Liver (tissue), 9 donors: ENCODE results near the gene PROK1. TPM values are rescaled to one million over a fixed set of nuclear protein-coding genes. Genes with fewer than 3 reads are reported as not detected.

ENCODE experiments used
- DNase-seq: peaks from one replicate; pipeline ENCODE4 v3.0.0-alpha.2; 2017; ENCODE audit warnings: low spot score
- H3K27ac ChIP-seq, 2 donors: one replicate each; pipeline ENCODE4 v1.7.0; 2013; ENCODE audit warnings: inconsistent platforms in 2 of 2, low read length in 2 of 2, control low read depth in 1 of 2, low read depth in 1 of 2, mild to moderate bottlenecking in 1 of 2
- H3K27me3 ChIP-seq, 4 donors: one replicate each; pipeline versions ENCODE4 v1.6.1 to v1.7.0; 2013; ENCODE audit warnings: low read length in 3 of 4, inconsistent platforms in 1 of 4, mild to moderate bottlenecking in 1 of 4, moderate library complexity in 1 of 4; ENCODE audit not compliant: control insufficient read depth in 4 of 4, insufficient read depth in 4 of 4
- H3K36me3 ChIP-seq, 4 donors: one replicate each; pipeline versions ENCODE4 v1.6.1 to v1.7.0; 2013; ENCODE audit warnings: low read length in 3 of 4, mild to moderate bottlenecking in 3 of 4, low read depth in 1 of 4, moderate library complexity in 1 of 4; ENCODE audit not compliant: control insufficient read depth in 4 of 4, insufficient read depth in 3 of 4
- H3K4me1 ChIP-seq, 4 donors: one replicate each; pipeline versions ENCODE4 v1.6.1 to v1.7.0; 2013; ENCODE audit warnings: low read length in 3 of 4, mild to moderate bottlenecking in 3 of 4, moderate library complexity in 1 of 4; ENCODE audit not compliant: control insufficient read depth in 4 of 4, insufficient read depth in 4 of 4
- H3K4me3 ChIP-seq, 3 donors: one replicate each; pipeline versions ENCODE4 v1.6.1 to v1.7.0; 2013; ENCODE audit warnings: low read length in 3 of 3, control low read depth in 1 of 3, low read depth in 1 of 3, mild to moderate bottlenecking in 1 of 3
- H3K9ac ChIP-seq, 2 donors: one replicate each; pipeline ENCODE4 v1.7.0; 2013; ENCODE audit warnings: low read length in 2 of 2, mild to moderate bottlenecking in 2 of 2, moderate library complexity in 2 of 2, control low read depth in 1 of 2, low read depth in 1 of 2
- H3K9me3 ChIP-seq, 4 donors: one replicate each; pipeline versions ENCODE4 v1.6.1 to v1.7.0; 2013; ENCODE audit warnings: low read length in 3 of 4; ENCODE audit not compliant: control insufficient read depth in 4 of 4
- ATF3 ChIP-seq: IDR thresholded peaks from 2 replicates; pipeline ENCODE4 v1.6.1; 2016; ENCODE audit warnings: antibody characterized with exemption
- CTCF ChIP-seq: fragments of 150-350 bp; IDR thresholded peaks from 2 replicates; pipeline ENCODE4 v1.5.1; 2017; ENCODE audit warnings: improper control_type of control experiment, low read depth, low read length; ENCODE audit not compliant: missing input control
- EGR1 ChIP-seq, 2 donors: IDR thresholded peaks; 2 replicates each; pipeline ENCODE4 v1.6.1; 2016 to 2018; ENCODE audit warnings: antibody characterized with exemption in 2 of 2, low read depth in 2 of 2
- FOXA1 ChIP-seq: IDR thresholded peaks from 2 replicates; pipeline ENCODE4 v1.6.1; 2016; ENCODE audit warnings: antibody characterized with exemption
- FOXA2 ChIP-seq: IDR thresholded peaks from 2 replicates; pipeline ENCODE4 v1.6.1; 2016; ENCODE audit warnings: antibody characterized with exemption
- GABPA ChIP-seq, 2 donors: IDR thresholded peaks in 1 of 2; conservative IDR thresholded peaks in 1 of 2; 2 replicates each; pipeline ENCODE4 v1.6.1; 2016; ENCODE audit warnings: antibody characterized with exemption in 2 of 2, mild to moderate bottlenecking in 1 of 2, moderate library complexity in 1 of 2
- HNF4A ChIP-seq, 2 donors: conservative IDR thresholded peaks; 2 replicates each; pipeline ENCODE4 v1.6.1; 2016; ENCODE audit warnings: antibody characterized with exemption in 2 of 2, mild to moderate bottlenecking in 2 of 2
- HNF4G ChIP-seq: IDR thresholded peaks from 2 replicates; pipeline ENCODE4 v1.6.1; 2016; ENCODE audit warnings: antibody characterized with exemption
- JUND ChIP-seq, 2 donors: IDR thresholded peaks; 2 replicates each; pipeline ENCODE4 v1.6.1; 2016; ENCODE audit warnings: antibody characterized with exemption in 2 of 2
- NR2F2 ChIP-seq: IDR thresholded peaks from 2 replicates; pipeline ENCODE4 v1.6.1; 2016; ENCODE audit warnings: antibody characterized with exemption
- RAD21 ChIP-seq, 2 donors: IDR thresholded peaks; 2 replicates each; pipeline ENCODE4 v1.6.1; 2016; ENCODE audit warnings: antibody characterized with exemption in 2 of 2, mild to moderate bottlenecking in 2 of 2
- RXRA ChIP-seq, 2 donors: IDR thresholded peaks; 2 replicates each; pipeline ENCODE4 v1.6.1; 2017 to 2018; ENCODE audit warnings: antibody characterized with exemption in 2 of 2, mild to moderate bottlenecking in 1 of 2
- SP1 ChIP-seq: IDR thresholded peaks from 2 replicates; pipeline ENCODE4 v1.6.1; 2018; ENCODE audit warnings: antibody characterized with exemption, mild to moderate bottlenecking
- YY1 ChIP-seq: IDR thresholded peaks from 2 replicates; pipeline ENCODE4 v1.6.1; 2016; ENCODE audit warnings: antibody characterized with exemption, mild to moderate bottlenecking
- ZBTB33 ChIP-seq: IDR thresholded peaks from 2 replicates; pipeline ENCODE4 v1.6.1; 2016; ENCODE audit warnings: antibody characterized with exemption
- WGBS: extraction: QIAGEN DNeasy Blood & Tissue Kit; methylation state at CpG from one replicate; pipeline ENCODE4 v1.1.7; 2013; 5-methylcytosine and 5-hydroxymethylcytosine counted together
- polyA plus RNA-seq, 2 donors: library from polyadenylated mRNA; stranded (reverse) in 1 of 2; unstranded in 1 of 2; fragments of 200-250 nt in 1 of 2; fragments of >200 nt in 1 of 2; fragmentation: Nextera tagmentation in 1 of 2; extraction: Ambion mirVana in 1 of 2; gene quantifications; one replicate each; pipeline versions ENCODE4 v1.2.1 to v1.2.3, GENCODE V29; 2013 to 2015
- total RNA-seq, 2 donors: library from RNA; depleted of rRNA; stranded (reverse); fragments of >200 nt; gene quantifications; one replicate each; pipeline ENCODE4 v1.2.3, GENCODE V29; 2014
- donor health status: healthy.
- donor health status: healthy.
- donor health status: healthy.
- donor health status: healthy.
- donor health status: healthy.

Gene PROK1
- total and polyA plus RNA-seq, 4 donors = 0.03 TPM; not detected in 3

DNA sequence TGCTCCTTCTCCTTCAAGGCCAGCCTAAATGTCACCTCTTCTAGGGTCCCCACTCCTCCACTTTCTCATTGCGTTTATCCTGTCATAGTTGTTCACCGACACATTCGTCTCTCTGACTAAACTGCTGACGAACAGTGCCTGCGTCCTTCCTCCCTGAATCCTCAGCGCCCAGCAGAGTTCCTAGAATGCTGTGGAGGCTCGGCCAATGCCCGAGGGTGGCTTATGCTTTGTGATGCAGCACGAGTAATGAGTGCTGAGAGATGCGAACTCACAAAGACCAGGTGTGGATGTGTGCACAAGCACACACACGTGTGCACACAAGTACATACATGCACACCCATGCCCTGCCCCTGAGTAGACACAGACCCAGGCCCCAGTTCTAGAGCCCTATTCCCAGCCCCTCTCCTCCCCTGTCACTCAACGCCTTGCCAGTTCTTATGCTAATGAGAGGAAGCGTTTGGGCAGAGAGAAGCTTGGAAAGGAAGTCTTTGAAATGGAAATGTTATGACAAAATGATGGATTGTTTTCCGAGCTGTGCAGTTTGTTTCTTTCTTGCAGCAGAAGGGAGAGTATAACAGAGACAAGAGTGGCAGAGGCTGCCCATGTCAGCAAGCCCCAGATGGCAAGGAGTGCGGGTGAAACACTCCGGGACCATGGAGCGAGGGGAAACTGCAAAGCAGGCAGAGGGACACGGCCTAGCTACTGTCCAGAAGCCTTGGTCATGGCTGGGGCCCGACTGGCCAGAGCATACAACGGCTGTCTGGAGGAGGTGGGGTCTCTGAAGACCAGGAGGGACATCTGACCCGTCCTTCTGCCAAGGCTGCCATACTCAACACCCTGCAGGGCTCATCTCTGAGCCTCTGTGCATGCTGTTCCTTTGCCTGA, 43.8 kb downstream of the PROK1 start:
- H3K4me1 ChIP-seq = no peaks in the 10 kb centered on the region

DNA sequence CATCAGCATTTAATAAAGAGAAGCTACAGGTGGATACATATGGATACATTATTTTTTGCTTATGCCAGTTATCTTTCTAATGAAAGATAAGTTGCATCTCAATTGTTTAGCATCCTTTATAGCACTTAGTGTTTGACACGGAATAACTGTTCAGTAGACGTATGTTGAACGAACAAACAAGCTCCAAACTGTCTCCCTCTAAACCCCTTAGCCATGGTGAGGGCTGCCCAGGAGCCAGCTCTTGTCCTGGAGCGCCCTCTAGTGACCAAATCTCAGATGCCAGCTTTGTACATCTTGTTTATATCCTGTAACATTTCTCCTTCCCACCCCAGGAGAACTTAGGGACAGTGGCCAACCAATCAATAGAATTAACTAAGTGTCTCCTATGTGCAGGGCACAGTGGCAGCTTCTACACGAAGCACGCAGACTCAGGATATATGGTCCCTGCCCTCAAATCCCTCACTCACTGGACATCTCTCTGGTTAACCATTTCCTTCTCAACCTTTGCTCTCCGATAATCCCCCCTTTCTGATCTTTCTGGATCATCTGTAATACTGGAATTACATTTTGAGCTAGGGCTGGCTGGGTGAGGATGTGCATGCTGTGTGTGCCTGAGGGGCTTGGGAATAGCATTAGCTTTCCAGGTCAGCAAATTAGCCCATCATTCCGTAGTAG, 45.1 kb downstream of the PROK1 start:
- H3K36me3 ChIP-seq = no peaks in the 10 kb centered on the region
- no peaks in the 10 kb centered on the region for H3K4me1 ChIP-seq
- TF ChIP-seq RAD21 (IDR thresholded peaks at IDR 0.05) (peak; percentile 93 to 95), FOXA1 (no peak), FOXA2 (peak; percentile 30), RXRA (IDR thresholded peaks at IDR 0.05) (no peak), NR2F2 (no peak), ZBTB33 (no peak), CTCF (peak; percentile 93), YY1 (no peak), JUND (IDR thresholded peaks at IDR 0.05) (no peak), HNF4G (no peak), HNF4A (conservative IDR thresholded peaks at IDR 0.05) (no peak), ATF3 (no peak), EGR1 (IDR thresholded peaks at IDR 0.05; ENCODE audit: low read depth in 2 of 2) (no peak), SP1 (no peak)
- peak; percentile 82 for DNase-seq
- no peak overlapping the region for H3K27ac ChIP-seq
- WGBS = 25% methylated on average over 8 of the region's 8 CpGs
- H3K9me3 ChIP-seq = no peaks in the 10 kb centered on the region
- no peak overlapping the region for H3K9ac ChIP-seq
- H3K27me3 ChIP-seq = no peaks in the 10 kb centered on the region
- H3K4me3 ChIP-seq = no peak overlapping the region

More for the DNA sequence above, 43.8 kb downstream of the PROK1 start:
- H3K27me3 ChIP-seq = no peaks in the 10 kb centered on the region
- 72% methylated on average over 21 of the region's 21 CpGs for WGBS
- TF ChIP-seq NR2F2 (no peak), FOXA2 (no peak), ATF3 (no peak), GABPA (IDR thresholded peaks at IDR 0.05 in 1 of 2, conservative IDR thresholded peaks at IDR 0.05 in 1 of 2) (no peak), EGR1 (IDR thresholded peaks at IDR 0.05; ENCODE audit: low read depth in 2 of 2) (no peak), JUND (IDR thresholded peaks at IDR 0.05) (no peak), HNF4G (no peak), RAD21 (IDR thresholded peaks at IDR 0.05) (no peak), YY1 (no peak)
- H3K9ac ChIP-seq = no peak overlapping the region
- H3K27ac ChIP-seq = no peak overlapping the region
- H3K9me3 ChIP-seq = no peaks in the 10 kb centered on the region
- H3K36me3 ChIP-seq = no peaks in the 10 kb centered on the region
- no peak for DNase-seq
- no peak overlapping the region for H3K4me3 ChIP-seq
